DMS114 treated with DMSO at 0.1 percent for 48 hours (cell line): Measurements from ENCODE around the gene FAHD1.
"Not testable (repeated sequence)": the region's sequence is repeated elsewhere in the genome, so short reads cannot be mapped to it uniquely, and the experiment has no call there.

Experiments used
- DNase-seq: peaks from one replicate; lab custom pipeline; 2025; ENCODE audit not compliant: unreplicated experiment; lab: John Stamatoyannopoulos, UW

The FAHD1 gene

DNA sequence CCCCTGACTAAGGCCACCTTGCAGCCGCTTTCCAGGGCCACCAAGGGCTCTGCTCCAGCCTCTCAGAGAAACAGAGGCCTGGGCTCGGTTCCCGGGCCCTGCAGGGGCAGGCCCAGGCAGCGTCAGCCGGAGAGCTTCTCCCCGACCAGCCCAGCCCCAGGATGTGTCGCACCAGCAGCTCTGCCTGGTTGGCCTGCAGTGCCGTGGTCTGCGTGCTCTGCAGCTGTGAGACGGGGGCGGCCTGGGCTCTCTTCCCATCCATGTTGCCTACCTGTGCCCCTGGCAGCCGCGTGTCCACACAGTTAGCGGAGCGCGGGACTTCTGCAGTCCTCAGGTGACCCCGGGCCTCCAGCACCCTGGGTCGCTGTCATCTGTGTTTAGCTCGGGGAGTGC lies 38.3 kb upstream of the FAHD1 start:
- DNase-seq, result no peak

GRCh38 chr16:1789643-1790045 lies 37.4 kb upstream of the FAHD1 start:
- DNase-seq, result no peak

DNA sequence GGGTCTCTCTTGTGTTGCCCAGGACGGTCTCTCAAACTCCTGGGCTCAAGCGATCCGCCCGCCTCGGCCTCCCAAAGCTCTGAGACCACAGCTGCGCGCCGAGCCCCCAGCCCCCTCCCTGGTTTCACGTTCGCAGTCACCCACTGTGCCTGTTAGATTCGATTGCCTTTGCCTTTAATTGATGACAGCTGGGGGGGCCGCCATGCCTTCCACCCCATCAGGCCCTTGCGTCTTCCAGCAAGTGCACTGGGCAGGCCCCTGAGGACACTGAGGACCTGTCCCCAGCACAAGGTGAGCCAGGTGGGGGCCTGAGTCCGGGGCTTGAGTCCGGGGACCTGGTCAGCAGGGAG lies 36.8 kb upstream of the FAHD1 start:
- DNase-seq, result no peak

GRCh38 chr16:1790611-1791255 lies 36.3 kb upstream of the FAHD1 start:
- DNase-seq, result no peak

DNA sequence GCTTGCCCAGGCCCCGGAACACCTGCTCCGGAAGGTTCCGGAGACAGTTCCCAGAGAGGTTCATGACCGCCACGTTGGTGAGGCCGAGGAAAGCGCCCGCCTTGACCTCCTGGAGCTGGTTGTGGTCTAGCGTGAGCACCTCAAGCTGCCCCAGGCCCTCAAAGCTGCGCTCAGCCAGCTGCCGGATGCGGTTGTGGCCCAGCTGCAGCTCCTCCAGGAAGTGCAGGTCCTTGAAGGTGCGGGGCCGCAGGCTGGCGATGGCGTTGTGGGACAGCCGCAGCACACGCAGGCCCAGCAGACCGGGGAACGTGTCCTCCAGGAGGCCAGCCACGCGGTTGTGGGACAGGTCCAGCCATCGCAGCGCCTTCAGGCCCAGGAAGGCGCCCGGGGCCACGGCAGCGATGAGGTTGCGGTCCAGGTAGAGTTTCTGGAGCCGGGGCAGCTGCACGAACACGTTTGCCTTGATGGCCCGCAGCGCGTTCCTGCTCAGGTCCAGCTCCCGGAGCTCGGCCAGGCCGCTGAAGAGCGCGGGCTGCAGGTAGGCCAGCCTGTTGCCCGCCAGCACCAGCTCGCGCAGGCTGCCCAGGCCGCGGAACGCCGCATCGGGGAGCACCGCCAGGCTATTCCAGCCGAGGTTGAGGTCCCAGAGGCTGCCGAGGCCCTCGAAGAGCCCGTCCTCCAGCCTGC lies 35.6 kb upstream of the FAHD1 start:
- DNase-seq, result no peak

GRCh38 chr16:1791943-1792812 lies 34.8 kb upstream of the FAHD1 start:
- DNase-seq, result no peak

DNA sequence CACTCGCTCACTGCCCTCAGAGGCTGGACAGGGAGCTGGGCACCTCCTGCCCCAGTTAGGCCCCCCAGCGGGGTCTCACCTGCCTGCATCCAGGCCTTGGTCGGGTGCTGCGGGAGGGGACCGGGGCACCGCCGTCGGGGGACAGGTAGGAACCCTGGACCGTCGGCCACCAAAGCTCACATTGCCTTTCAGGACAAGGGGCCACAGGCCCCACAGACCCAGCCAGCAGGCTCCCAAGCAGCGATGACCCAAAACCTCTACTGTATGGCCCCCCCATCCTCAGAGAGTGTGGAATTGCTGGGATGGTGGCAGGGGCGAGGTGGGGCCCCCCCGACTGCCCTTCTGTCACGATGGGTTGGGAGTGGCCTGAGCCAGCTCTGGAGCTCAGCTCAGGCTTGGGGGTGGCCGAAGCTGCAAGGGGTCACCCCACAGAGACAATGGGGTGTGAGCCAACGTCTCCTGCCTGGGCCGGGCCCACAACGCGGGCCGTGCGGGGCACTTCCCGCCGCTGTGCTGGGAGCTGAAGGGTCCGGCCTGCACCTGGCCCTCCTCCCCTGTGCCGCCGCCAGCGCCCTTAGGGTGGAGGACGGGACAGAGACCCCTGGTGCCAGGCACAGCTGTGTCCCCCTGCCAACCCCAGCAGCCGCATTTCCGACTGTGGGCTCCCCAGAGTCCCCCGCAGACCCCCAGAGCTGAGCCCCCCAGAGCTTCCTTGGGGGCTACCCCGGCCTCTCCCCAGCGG lies 34.0 kb upstream of the FAHD1 start:
- DNase-seq, result no peak

GRCh38 chr16:1793578-1794220 lies 33.3 kb upstream of the FAHD1 start, which contains the start of gene IGFALS:
Gene IGFALS, minus strand, starts transcription at chr16:1793705. Its CDS starts 53 bp downstream, at chr16:1793652.
- no peak for DNase-seq

DNA sequence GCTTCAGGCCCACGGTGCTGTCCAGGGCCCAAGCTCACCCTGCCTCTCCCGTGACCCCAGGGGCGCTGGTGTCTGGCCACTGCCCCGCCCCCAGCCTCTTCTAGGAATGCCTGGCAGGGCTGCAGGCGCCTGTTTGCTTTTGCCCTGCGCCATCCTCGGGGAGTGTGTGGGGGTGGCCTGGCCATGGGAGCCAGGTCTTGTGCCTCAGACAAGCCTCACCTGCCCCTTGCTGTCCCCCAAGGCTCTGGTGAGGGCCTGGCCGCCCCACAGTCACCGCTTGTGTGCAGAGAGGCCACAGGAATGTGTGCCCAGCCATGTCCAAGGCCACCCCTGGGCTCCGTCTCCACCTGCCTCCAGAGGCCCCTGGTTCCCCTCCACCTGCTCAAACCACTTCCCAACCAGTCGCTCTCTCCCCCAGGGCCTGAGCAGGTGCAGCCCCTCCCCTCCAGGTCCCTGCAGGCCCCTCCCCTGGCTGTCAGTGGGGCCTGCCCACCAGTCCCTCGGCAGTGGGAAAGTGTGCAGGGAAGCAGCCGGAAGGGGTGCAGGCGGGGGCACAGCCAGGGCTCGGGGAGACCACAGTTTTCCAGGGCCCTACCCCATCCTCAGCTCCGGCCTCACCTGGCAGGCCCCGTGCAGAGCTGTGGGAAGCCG lies 32.7 kb upstream of the FAHD1 start:
- no peak for DNase-seq

GRCh38 chr16:1794908-1795666 lies 31.9 kb upstream of the FAHD1 start:
- DNase-seq, result no peak

DNA sequence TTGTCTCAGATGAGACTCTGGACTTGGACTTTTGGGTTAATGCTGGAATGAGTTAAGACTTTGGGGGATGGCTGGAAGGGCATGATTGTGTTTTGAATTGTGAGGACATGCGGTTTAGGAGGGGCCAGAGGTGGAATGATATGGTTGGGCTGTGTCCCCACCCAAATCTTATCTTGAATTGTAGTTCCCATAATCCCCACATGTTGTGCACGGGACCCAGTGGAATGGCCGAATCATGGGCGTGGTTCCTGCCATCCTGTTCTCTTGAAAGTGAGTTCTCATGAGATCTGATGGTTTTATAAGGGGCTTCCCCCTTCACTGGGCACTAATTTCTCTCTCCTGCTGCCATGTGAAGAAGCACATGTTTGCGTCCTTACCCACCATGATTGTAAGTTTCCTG lies 27.7 kb upstream of the FAHD1 start:
- DNase-seq, result not testable (repeated sequence)

DNA sequence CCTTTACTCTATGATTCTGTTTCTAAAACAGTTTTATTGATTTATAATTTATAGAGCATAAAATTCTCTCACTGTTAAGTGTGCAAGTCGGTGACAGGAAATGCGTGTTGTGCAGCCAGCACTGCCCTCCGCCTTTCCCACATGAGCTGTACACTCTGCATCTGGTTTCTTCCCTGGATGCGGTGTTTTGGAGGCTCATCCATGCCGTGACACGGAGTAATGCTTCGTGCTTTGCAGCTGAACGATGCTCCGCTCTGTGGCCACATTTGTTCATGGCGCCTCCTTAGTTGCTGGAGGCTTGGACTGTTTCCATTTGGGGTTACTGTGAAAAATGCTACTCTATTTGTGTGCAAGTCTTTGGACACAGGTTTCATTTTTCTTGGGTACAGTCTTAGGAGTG lies 26.3 kb upstream of the FAHD1 start:
- no peak for DNase-seq

GRCh38 chr16:1807626-1808025 lies 19.4 kb upstream of the FAHD1 start:
- DNase-seq, result no peak

- DNase-seq, result no peak
These were observed 18.3 kb upstream of the FAHD1 start for GRCh38 chr16:1808691-1809090.

DNA sequence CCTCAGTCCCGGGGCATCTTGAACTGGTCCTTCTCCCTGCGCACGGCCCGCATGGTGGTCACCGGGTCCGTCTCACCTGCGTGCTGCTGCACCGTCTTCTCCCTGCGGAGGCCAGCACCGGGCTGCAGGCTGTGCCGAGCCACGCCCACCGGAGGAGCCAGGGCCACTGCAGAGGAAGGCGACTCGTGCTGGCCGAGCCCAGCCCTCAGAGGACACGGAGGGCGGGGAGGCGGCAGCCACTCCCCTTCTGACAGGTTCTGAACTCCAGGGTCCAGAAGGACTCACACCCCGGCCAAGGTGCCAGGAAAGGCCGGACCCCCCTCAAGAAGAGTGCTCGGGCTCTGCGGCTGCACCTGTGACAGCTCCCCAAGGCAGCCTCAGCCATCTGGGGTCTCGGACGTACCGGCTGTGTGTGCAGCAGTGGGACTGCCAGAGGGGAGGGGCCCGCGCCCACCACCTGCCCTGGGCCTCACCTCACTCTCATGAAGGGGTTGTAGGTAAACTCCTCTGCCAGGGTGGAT lies 17.7 kb upstream of the FAHD1 start:
- DNase-seq, result no peak

DNA sequence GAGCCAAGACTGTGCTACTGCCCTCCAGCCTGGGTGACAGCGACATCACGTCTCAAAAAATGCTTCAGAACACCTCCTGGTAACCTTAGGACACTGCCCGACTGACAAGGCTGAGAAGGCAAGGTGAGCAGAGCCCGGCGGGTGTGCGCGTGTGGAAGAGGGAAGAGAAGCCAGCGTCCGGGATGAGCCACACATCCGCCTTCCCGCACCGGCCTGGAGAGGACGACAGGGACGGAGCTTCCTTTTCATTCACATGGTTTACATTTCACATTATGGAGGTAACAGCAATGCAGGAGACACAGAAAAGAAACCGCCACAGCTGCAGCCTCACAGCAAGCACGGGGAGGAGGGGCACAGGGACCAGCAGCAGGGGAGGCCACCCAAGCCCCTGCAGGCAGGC lies 16.9 kb upstream of the FAHD1 start:
- DNase-seq, result no peak

DNA sequence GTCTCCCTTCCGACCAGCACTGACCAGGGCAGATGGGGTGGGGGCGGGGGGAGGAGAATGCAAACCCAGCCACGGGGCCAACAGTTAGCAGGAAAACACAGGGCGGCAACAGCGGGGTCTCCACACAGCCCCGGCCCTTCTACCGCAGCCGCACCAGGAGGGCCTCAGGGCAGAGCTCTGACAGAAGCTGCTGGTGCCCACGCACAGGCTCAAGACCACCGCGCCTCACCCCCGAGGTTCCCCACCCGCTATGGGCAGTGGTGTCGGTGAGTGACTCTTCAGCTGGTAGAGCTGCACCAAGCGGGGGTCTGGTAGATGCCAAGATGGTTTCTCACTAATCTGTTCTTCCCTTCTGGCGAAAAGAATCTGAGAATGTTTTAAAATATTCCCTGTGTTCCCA lies 16.5 kb upstream of the FAHD1 start:
- no peak for DNase-seq

DNA sequence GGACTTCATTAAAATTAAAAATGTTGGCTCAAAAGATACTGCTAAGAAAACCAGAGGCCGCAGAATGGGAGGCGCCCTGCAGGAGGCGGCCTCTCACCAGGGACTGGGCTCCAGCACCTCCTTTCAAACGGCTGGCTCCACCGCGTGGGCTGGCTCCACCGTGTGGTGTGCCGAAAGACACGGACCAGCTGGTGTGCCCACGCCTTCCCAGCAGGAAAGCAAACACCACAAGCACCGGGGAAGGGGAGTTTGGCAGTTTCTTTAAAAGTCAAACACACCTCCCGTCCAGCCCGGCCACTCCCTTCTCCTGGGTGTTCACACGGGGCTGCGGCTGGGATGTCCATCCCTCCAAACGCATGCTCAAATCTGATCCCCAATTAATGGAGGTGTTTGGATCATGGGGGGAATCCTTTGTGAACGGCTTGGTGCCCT lies 14.3 kb upstream of the FAHD1 start:
- DNase-seq, result peak; percentile 31

DNA sequence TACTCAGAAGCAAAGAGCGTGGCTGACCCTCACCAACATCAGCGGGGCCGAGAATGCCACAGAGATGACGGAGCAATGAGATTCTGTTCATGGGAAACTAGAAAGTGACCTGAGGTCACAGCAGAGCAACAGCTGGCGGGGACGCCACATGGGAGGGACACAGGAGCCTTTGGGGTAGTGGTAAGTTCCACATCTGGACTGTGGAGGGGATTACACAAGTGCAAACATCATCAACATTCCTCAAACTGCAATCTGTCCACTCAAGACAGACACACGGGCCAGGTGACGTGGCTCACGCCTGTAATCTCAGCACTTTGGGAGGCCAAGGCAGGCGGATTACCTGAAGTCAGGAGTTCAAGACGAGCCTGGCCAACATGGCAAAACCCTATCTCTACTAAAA lies 11.5 kb upstream of the FAHD1 start:
- DNase-seq, result no peak
